ENCODE results near the gene HEBP2.

The HEBP2 gene

GRCh38 chr6:138397128-138398122 is 6.6 kb upstream of the HEBP2 start:
- DNase-seq (ENCODE audit: low read depth in 2 of 2) = no peak

GRCh38 chr6:138400326-138400725 is 3.7 kb upstream of the HEBP2 start:
- DNase-seq (ENCODE audit: low read depth in 2 of 2) = no peak

- DNase-seq (ENCODE audit: low read depth in 2 of 2) = no peak
Observed at GRCh38 chr6:138401960-138402837, 1.8 kb upstream of the HEBP2 start.

GRCh38 chr6:138402838-138403187 is 1.2 kb upstream of the HEBP2 start:
- DNase-seq (ENCODE audit: low read depth in 2 of 2) = no peak

- peak in 1 of 2 experiments; percentile 10 for DNase-seq (ENCODE audit: low read depth in 2 of 2)
Observed at GRCh38 chr6:138403324-138403800, 661 bp upstream of the HEBP2 start.

GRCh38 chr6:138404666-138405337 is 779 bp downstream of the HEBP2 start:
- DNase-seq (ENCODE audit: low read depth in 2 of 2) = peak in 1 of 2 experiments; percentile 15

- DNase-seq (ENCODE audit: low read depth in 2 of 2) = no peak
Observed at GRCh38 chr6:138405816-138406413, 1.9 kb downstream of the HEBP2 start.

GRCh38 chr6:138406443-138406842 is 2.4 kb downstream of the HEBP2 start:
- no peak for DNase-seq (ENCODE audit: low read depth in 2 of 2)

GRCh38 chr6:138410048-138410735 is 6.2 kb downstream of the HEBP2 start:
- DNase-seq (ENCODE audit: low read depth in 2 of 2) = no peak

- no peak for DNase-seq (ENCODE audit: low read depth in 2 of 2)
Observed at GRCh38 chr6:138410972-138411880, 7.2 kb downstream of the HEBP2 start.

GRCh38 chr6:138415125-138415524 is 11.1 kb downstream of the HEBP2 start:
- DNase-seq (ENCODE audit: low read depth in 2 of 2) = no peak

- no peak for DNase-seq (ENCODE audit: low read depth in 2 of 2)
Observed at GRCh38 chr6:138416206-138416605, 12.2 kb downstream of the HEBP2 start.

GRCh38 chr6:138417493-138418117 is 13.6 kb downstream of the HEBP2 start:
- no peak for DNase-seq (ENCODE audit: low read depth in 2 of 2)

GRCh38 chr6:138418118-138418742 is 14.2 kb downstream of the HEBP2 start:
- no peak for DNase-seq (ENCODE audit: low read depth in 2 of 2)

GRCh38 chr6:138419766-138420165 is 15.7 kb downstream of the HEBP2 start:
- no peak for DNase-seq (ENCODE audit: low read depth in 2 of 2)

- no peak for DNase-seq (ENCODE audit: low read depth in 2 of 2)
Observed at GRCh38 chr6:138420356-138420755, 16.3 kb downstream of the HEBP2 start.

GRCh38 chr6:138421089-138421488 is 17.1 kb downstream of the HEBP2 start:
- no peak for DNase-seq (ENCODE audit: low read depth in 2 of 2)

GRCh38 chr6:138421608-138422007 is 17.6 kb downstream of the HEBP2 start:
- DNase-seq (ENCODE audit: low read depth in 2 of 2) = no peak

- no peak for DNase-seq (ENCODE audit: low read depth in 2 of 2)
Observed at GRCh38 chr6:138422861-138423260, 18.8 kb downstream of the HEBP2 start.
